Cardiac muscle cell (in vitro differentiated cells and primary cell): Measurements from ENCODE around the gene HS2ST1. TPM values are rescaled to one million over a fixed set of nuclear protein-coding genes. Genes with fewer than 3 reads are reported as not detected.

ENCODE experiments used
- DNase-seq, 2 donors: peaks; one replicate each; pipeline versions ENCODE4 v3.0.0 to v3.0.0-alpha.2; 2010 to 2017; ENCODE audit warnings: low read depth in 1 of 2, low spot score in 1 of 2
- H3K27ac ChIP-seq: fragments of 200-600 bp; sonication (generic); 2 replicates; pipeline ENCODE4 v1.5.1; 2016
- H3K27me3 ChIP-seq: fragments of 200-600 bp; sonication (generic); 2 replicates; pipeline ENCODE4 v1.6.0; 2016; ENCODE audit warnings: control low read depth
- H3K36me3 ChIP-seq: fragments of 200-600 bp; sonication (generic); 2 replicates; pipeline ENCODE4 v1.5.1; 2016; ENCODE audit warnings: control low read depth
- H3K4me1 ChIP-seq: fragments of 200-600 bp; sonication (generic); 2 replicates; pipeline ENCODE4 v1.8.1; 2017; ENCODE audit warnings: low read depth, mild to moderate bottlenecking, mixed run types
- H3K4me3 ChIP-seq: fragments of 200-600 bp; sonication (generic); 2 replicates; pipeline ENCODE4 v1.5.1; 2016; ENCODE audit warnings: mild to moderate bottlenecking
- H3K9me3 ChIP-seq: fragments of 200-600 bp; sonication (generic); 2 replicates; pipeline ENCODE4 v1.5.1; 2017; ENCODE audit warnings: low read depth, mild to moderate bottlenecking, control low read depth
- polyA plus RNA-seq: library from polyadenylated mRNA; unstranded; fragments of >200 nt; fragmentation: Nextera tagmentation; extraction: Ambion mirVana; gene quantifications from 2 replicates; pipeline ENCODE4 v1.2.1, GENCODE V29; 2016
- total RNA-seq: library from RNA; depleted of rRNA; stranded (reverse); fragments of >200 nt; gene quantifications from 2 replicates; pipeline ENCODE4 v1.2.3, GENCODE V29; 2016
- TF ChIP-seq, protein P1 (sequence below): IDR thresholded peaks from 2 replicates; pipeline ENCODE4 v1.5.1; 2012; ENCODE audit warnings: low read depth, mild to moderate bottlenecking, low read length

The HS2ST1 gene
- total and polyA plus RNA-seq, 2 experiments from 2014 or later, result 13.9 to 19.0 TPM

DNA sequence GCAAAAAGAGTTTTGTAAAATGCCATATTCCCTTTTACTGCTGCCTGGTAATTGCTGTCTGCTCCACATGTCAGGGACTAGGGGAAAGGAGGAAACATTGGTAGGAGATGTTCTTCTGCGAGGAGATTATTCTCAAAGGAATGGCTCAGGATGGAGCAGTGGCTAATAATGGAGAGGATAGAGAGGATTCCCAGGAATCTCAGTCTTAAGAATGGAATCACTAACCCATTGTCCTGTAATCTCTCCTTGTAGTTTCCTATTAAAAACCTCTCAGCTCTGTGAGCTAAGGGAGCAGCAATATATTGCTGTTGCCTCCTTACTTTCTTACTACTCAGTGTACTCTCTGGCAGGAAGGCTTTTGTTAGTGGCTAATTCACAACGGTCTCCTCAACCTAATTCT, 175.4 kb downstream of the HS2ST1 start:
- no peak overlapping the region for H3K27ac ChIP-seq
- H3K27me3 ChIP-seq, result no peaks in the 10 kb centered on the region
- no peaks in the 10 kb centered on the region for H3K36me3 ChIP-seq
- DNase-seq, result no peak
- H3K4me3 ChIP-seq, result no peak overlapping the region
- no peaks in the 10 kb centered on the region for H3K9me3 ChIP-seq
- TF ChIP-seq, protein P1, sequence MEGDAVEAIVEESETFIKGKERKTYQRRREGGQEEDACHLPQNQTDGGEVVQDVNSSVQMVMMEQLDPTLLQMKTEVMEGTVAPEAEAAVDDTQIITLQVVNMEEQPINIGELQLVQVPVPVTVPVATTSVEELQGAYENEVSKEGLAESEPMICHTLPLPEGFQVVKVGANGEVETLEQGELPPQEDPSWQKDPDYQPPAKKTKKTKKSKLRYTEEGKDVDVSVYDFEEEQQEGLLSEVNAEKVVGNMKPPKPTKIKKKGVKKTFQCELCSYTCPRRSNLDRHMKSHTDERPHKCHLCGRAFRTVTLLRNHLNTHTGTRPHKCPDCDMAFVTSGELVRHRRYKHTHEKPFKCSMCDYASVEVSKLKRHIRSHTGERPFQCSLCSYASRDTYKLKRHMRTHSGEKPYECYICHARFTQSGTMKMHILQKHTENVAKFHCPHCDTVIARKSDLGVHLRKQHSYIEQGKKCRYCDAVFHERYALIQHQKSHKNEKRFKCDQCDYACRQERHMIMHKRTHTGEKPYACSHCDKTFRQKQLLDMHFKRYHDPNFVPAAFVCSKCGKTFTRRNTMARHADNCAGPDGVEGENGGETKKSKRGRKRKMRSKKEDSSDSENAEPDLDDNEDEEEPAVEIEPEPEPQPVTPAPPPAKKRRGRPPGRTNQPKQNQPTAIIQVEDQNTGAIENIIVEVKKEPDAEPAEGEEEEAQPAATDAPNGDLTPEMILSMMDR, result no peak
- H3K4me1 ChIP-seq, result peaks cover 11% of the 10 kb centered on the region

DNA sequence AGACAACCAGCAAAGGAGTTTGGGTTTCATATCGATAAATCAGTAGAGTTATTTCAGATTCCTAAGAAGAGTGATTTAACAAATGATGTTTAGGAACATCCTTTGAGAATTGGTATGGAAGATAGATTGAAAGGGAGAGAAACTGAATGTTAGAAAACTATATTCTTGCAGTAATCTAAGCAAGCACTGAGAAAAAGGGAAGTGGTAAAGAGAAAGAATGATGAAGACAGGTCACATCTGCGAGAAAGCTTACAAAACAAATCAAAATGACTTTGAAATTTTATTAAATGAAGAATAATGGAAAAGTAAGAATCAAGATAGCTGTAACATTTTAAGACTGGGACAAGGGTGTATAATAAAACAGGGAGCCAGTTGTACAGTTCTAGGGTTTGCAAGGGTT, 177.0 kb downstream of the HS2ST1 start:
- TF ChIP-seq, protein P1, result no peak
- H3K9me3 ChIP-seq, result no peaks in the 10 kb centered on the region
- DNase-seq, result no peak
- H3K36me3 ChIP-seq, result no peaks in the 10 kb centered on the region
- H3K4me3 ChIP-seq, result no peak overlapping the region
- H3K4me1 ChIP-seq, result peaks cover 11% of the 10 kb centered on the region
- no peak overlapping the region for H3K27ac ChIP-seq
- H3K27me3 ChIP-seq, result no peaks in the 10 kb centered on the region

DNA sequence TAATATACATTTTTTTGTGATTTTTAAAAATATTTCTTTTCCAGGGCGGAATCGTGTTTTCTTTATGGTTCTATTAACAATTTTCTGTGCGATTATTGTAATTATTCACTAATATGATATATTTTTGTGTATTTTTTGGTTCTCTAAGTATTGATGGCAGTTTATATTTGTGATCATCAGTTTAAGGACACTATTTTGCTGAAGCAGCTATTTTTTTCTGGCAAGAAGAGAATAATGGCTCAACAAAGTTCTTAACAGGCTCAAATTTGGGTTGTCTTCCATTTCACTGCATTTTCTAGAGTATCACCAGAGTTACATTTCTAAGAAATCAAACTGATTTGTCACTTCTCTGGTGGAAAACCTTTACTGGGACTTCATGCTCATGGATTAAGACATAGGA, 178.4 kb downstream of the HS2ST1 start:
- Histone ChIP-seq H3K4me3 (no peak overlapping the region), H3K4me1 (peaks cover 11% of the 10 kb centered on the region), H3K9me3 (no peaks in the 10 kb centered on the region), H3K36me3 (no peaks in the 10 kb centered on the region), H3K27ac (no peak overlapping the region), H3K27me3 (no peaks in the 10 kb centered on the region)
- no peak for DNase-seq
- TF ChIP-seq, protein P1, result no peak

DNA sequence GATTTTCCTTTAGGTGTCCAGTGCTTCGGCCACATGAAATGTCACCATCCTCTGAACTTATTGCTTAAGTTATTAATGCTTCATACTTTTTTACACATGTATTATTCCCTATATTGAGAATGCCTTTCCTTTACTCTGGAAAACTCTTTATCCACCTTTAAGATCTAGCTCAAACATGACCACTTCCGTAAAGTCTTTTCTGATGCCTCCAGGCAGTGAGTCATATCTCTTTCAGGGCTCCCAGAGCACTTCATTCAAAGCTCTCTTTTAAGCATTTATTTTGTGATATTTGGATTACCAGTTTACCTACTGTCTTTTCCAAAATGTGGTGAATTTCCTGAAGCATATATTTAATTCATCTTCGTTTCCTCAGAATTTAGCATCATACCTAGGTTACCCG, 178.9 kb downstream of the HS2ST1 start:
- Histone ChIP-seq H3K36me3 (no peaks in the 10 kb centered on the region), H3K9me3 (no peaks in the 10 kb centered on the region), H3K27ac (no peak overlapping the region), H3K4me1 (peaks cover 11% of the 10 kb centered on the region), H3K27me3 (no peaks in the 10 kb centered on the region), H3K4me3 (no peak overlapping the region)
- TF ChIP-seq, protein P1, result no peak
- no peak for DNase-seq

DNA sequence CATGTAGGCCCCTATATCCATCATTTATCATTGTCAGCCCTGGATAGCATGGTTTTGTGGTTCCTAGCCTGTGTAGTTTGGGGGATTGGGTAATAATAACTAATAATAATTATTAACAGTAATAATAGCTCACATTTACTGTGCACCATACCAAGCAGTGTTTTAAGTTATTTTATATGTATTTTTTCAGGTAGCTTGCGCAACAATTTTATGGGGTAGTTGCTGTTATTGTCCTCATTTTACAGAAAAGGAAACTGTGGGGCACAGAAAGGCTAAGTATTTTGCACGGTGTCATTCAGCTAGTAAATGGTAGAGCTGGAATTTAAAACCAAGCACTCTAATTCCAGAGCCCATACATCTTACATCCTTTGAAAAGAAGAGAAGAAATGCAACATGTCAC, 179.8 kb downstream of the HS2ST1 start:
- Histone ChIP-seq H3K4me3 (no peak overlapping the region), H3K36me3 (no peaks in the 10 kb centered on the region), H3K27me3 (no peaks in the 10 kb centered on the region), H3K27ac (no peak overlapping the region), H3K4me1 (peaks cover 5% of the 10 kb centered on the region), H3K9me3 (no peaks in the 10 kb centered on the region)
- TF ChIP-seq, protein P1, result no peak
- no peak for DNase-seq

DNA sequence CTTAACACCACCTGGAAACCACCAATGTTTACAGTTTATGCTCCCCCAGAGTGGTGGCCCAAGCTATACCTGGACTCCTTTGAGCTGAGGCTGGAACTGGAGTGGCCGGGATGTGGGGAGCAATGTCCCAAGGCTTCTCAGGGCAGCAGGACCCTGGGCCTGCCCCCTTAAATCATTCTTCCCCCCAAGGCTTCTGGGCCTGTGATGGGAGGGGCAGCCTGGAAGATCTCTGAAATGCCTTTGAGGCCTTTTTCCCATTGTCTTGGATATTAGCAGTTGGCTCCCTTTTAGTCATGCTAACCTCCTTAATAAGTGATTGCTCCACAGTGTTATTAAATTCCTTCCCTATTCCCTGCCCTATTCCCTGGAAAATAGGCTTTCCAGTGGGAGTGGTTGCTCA, 185.8 kb downstream of the HS2ST1 start:
- no peak overlapping the region for H3K27ac ChIP-seq
- H3K4me1 ChIP-seq, result peaks cover 11% of the 10 kb centered on the region
- no peaks in the 10 kb centered on the region for H3K36me3 ChIP-seq

More for the DNA sequence above, 185.8 kb downstream of the HS2ST1 start:
- TF ChIP-seq, protein P1, result no peak
- Histone ChIP-seq H3K4me3 (no peak overlapping the region), H3K9me3 (no peaks in the 10 kb centered on the region), H3K27me3 (no peaks in the 10 kb centered on the region)
- DNase-seq, result no peak
